ENCODE measurements around the gene GALNT6. TPM values are rescaled to one million over a fixed set of nuclear protein-coding genes. Genes with fewer than 3 reads are reported as not detected.

The GALNT6 gene
- total and polyA plus RNA-seq, 2 of the 13 experiments (the other 11 are each of a cell fraction or from before 2014, with no cell fraction given) = 1.0 to 1.1 TPM

DNA sequence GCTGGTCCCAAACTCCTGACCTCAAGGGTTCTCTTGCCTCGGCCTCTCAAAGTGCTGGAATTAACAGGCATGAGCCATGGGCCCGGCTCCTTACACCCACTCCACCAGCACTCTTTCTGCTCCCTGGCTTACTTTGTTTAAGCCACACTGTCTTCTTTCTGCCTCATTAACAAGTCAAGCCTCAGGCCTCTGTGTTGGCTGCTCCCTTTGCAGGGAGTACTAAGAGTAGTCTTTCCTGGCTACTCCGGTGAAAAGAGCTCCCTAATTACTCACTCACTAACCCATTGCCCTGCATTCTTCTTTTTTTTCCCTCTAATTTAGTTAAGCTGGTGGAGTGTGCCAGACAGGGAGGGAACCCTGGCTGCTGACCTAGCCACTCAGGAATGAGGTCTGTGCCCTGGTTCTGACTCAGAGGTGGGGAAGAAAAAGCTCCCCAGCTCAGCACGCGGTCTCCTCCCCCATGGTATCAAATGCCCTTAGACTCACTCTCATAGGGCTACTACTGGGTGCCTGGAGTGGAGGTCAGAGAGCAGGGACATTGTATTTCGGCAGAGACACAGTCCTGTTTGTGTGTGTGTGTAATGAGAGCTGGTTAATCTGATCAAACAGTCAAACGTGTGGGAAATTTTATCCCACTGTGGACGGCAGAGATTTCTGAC is 19.8 kb downstream of the GALNT6 start (continued):
- TF ChIP-seq, protein P1, sequence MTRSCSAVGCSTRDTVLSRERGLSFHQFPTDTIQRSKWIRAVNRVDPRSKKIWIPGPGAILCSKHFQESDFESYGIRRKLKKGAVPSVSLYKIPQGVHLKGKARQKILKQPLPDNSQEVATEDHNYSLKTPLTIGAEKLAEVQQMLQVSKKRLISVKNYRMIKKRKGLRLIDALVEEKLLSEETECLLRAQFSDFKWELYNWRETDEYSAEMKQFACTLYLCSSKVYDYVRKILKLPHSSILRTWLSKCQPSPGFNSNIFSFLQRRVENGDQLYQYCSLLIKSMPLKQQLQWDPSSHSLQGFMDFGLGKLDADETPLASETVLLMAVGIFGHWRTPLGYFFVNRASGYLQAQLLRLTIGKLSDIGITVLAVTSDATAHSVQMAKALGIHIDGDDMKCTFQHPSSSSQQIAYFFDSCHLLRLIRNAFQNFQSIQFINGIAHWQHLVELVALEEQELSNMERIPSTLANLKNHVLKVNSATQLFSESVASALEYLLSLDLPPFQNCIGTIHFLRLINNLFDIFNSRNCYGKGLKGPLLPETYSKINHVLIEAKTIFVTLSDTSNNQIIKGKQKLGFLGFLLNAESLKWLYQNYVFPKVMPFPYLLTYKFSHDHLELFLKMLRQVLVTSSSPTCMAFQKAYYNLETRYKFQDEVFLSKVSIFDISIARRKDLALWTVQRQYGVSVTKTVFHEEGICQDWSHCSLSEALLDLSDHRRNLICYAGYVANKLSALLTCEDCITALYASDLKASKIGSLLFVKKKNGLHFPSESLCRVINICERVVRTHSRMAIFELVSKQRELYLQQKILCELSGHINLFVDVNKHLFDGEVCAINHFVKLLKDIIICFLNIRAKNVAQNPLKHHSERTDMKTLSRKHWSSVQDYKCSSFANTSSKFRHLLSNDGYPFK (CRISPR knock-in tag; IDR thresholded peaks at IDR 0.05; ENCODE audit: borderline replicate concordance) = no peak
- TF ChIP-seq HOXD1 (CRISPR knock-in tag; IDR thresholded peaks at IDR 0.05) (no peak), FOXM1 (CRISPR knock-in tag; IDR thresholded peaks at IDR 0.05) (no peak), SAP130 (CRISPR knock-in tag; IDR thresholded peaks at IDR 0.05; ENCODE audit: low read depth) (peak; percentile 44; the same call in 1 of the 2 replicates), FOXO1 (CRISPR knock-in tag; IDR thresholded peaks at IDR 0.05) (no peak), BCLAF1 (IDR thresholded peaks at IDR 0.05) (no peak), PLRG1 (conservative IDR thresholded peaks at IDR 0.05) (no peak), RBFOX2 (IDR thresholded peaks at IDR 0.05; ENCODE audit: low read depth, low read length) (no peak), ZNF577 (CRISPR knock-in tag; IDR thresholded peaks at IDR 0.05; ENCODE audit: borderline replicate concordance, low read depth) (no peak), REL (CRISPR knock-in tag; conservative IDR thresholded peaks at IDR 0.05) (no peak), ZSCAN29 (CRISPR knock-in tag; conservative IDR thresholded peaks at IDR 0.05) (no peak), DNMT1 (CRISPR knock-in tag; IDR thresholded peaks at IDR 0.05) (no peak), SALL1 (CRISPR knock-in tag; IDR thresholded peaks at IDR 0.05) (peak; percentile 55; the same call in 1 of the 2 replicates), PAXIP1 (CRISPR knock-in tag; conservative IDR thresholded peaks at IDR 0.05) (0 out of 2 replicates have a peak, but pooled peaks have one; percentile 30), NFE2L2 (IDR thresholded peaks at IDR 0.05; ENCODE audit: low read length) (no peak), MYPOP (CRISPR knock-in tag; IDR thresholded peaks at IDR 0.05) (no peak), MED13 (CRISPR knock-in tag; IDR thresholded peaks at IDR 0.05) (no peak), NFATC3 (CRISPR knock-in tag; IDR thresholded peaks at IDR 0.05) (no peak)
- TF ChIP-seq, protein P2, sequence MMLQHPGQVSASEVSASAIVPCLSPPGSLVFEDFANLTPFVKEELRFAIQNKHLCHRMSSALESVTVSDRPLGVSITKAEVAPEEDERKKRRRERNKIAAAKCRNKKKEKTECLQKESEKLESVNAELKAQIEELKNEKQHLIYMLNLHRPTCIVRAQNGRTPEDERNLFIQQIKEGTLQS (CRISPR knock-in tag; IDR thresholded peaks at IDR 0.05) = peak; percentile 72

Data from HepG2 (cell line).